ENCODE results near the gene ZNF79.

The ZNF79 gene

DNA sequence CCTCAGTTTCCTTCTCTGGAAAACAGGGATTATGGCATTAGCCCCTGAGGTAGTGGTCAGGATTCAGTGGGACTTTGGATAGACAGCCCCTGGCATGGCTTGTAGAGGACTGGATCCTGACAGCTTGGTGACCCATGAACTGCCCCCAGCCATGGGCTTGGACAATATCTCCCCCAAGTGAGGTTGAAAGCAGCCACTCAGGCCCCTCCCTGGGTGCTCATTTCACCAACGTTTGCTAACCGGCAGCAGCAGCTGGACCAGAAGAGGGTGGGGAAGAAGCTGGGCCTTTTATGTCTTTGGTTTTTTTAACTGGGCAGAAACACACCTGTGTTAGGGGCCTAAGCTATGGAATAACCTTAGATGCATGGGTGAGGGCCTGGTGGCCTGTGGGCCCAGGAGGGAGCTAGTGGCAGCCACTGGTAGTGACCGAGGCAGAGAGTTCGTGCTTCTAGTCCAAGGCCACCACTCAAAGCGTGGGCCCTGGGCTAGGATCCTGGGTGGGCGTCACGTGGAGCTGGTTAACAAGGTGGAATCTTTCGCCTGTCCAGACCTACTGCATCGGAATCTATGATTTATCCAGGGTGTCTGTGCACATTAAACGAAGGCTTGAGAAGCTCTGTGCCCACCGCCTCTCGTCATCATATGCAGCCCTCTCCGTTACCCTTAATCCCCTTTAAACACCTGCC lies 25.3 kb upstream of the ZNF79 start:
- no peak for DNase-seq

DNA sequence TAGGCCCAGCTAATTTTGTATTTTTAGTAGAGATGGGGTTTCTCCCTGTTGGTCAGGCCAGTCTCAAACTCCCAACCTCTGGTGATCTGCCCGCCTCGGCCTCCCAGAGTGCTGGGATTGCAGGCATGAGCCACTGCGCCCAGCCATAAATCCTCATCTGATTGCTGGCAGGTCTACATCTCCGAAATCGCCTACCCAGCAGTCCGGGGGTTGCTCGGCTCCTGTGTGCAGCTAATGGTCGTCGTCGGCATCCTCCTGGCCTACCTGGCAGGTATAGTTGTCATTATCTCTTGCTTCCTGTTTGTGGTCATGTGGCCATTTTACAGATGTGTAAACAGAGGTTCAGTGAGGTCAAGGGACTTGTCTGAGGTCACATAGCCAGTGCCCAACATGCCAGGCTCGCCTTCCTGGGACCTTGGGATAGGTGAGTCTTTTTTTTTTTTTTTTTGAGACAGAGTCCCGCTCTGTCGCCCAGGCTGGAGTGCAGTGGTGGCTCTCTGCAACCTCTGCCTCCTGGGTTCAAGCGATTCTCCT lies 24.4 kb upstream of the ZNF79 start:
- no peak for DNase-seq

DNA sequence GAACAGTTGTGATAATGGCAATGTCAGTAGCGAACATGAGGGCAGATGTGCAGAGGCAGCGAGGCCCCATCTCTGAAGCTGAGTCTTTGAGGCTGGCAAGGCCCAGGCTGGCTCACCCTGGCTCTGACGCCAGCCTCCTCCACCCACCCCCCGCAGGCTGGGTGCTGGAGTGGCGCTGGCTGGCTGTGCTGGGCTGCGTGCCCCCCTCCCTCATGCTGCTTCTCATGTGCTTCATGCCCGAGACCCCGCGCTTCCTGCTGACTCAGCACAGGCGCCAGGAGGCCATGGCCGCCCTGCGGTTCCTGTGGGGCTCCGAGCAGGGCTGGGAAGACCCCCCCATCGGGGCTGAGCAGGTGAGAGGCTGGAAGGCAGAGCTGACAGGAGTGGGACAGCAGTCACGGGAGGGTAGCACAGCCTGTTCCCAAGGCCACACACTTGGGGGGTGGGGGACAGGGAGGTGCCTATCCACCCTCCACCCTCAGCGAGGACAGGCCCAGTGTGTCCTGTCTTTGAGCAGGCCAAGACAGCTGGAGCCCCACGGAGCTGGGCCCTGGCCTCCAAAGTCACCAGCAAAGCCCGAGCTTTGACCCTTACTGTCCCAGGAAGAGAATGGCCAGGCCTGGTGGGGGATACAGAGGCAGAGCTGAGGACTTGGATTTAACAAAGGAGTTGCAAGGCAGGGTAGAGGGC lies 21.6 kb upstream of the ZNF79 start:
- no peak for DNase-seq

DNA sequence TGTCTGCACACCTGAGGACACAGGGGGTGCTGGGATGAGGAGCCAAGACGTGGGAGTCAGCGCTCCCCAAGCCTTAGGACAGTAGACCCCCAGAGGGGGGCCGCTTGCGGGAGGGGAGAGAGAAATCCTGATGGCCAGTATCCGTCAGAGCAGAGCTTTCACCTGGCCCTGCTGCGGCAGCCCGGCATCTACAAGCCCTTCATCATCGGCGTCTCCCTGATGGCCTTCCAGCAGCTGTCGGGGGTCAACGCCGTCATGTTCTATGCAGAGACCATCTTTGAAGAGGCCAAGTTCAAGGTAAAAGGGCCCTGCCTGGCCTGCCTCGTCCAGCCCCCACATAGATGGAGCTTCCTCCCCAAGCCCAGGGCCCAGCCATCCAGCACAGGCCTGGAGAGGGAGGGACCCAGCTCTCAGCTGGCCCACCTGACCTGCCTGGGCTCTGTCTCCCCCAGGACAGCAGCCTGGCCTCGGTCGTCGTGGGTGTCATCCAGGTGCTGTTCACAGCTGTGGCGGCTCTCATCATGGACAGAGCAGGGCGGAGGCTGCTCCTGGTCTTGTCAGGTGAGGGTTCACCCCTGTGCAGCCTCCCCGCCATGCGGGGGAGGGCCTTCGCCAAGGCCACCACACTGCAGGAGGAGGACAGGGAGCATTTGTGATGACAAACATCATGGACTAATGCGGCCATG lies 20.5 kb upstream of the ZNF79 start:
- no peak for DNase-seq

DNA sequence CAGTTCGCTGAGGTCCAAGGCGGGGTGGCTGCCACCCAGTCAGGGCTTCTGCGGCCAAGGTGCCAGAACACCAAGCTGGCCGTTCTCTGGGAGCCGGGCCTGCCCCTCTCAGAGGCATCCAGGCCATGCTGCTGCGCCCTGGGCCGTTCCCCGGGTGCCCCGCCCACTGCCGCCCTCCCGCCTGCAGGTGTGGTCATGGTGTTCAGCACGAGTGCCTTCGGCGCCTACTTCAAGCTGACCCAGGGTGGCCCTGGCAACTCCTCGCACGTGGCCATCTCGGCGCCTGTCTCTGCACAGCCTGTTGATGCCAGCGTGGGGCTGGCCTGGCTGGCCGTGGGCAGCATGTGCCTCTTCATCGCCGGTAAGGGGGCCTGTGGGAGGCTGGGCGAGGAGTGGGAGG lies 19.6 kb upstream of the ZNF79 start:
- DNase-seq: no peak

DNA sequence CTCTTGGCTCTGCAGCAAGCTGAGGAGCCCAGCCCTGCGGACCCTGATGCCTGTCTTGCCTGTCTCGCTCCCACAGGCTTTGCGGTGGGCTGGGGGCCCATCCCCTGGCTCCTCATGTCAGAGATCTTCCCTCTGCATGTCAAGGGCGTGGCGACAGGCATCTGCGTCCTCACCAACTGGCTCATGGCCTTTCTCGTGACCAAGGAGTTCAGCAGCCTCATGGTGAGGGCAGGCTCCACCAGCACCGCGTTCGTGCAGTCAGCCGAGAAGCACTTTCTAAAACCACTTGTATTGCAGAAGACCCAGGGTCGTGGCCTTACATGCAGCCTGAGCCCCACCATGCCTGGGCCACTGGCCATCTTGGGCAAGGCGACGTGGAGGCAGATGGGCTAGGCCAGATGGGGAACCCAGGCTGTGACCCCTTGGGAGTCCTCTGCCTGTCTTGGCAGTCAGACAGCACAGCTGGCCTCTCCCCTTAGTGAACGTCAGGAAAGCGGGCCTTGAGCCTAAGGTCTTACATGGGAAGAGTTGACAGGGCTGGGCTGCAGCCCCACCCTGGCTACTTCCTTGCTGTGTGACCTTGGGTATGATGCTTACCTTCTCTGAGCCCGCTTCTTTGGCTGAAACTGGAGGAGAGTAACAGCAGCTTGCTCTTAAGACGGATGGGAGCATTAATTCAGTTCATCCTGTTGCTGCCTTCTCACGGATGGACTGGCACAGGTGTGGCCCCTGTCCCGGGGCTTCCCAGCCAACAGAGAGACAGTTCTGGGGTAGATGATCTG lies 18.6 kb upstream of the ZNF79 start:
- DNase-seq: no peak

DNA sequence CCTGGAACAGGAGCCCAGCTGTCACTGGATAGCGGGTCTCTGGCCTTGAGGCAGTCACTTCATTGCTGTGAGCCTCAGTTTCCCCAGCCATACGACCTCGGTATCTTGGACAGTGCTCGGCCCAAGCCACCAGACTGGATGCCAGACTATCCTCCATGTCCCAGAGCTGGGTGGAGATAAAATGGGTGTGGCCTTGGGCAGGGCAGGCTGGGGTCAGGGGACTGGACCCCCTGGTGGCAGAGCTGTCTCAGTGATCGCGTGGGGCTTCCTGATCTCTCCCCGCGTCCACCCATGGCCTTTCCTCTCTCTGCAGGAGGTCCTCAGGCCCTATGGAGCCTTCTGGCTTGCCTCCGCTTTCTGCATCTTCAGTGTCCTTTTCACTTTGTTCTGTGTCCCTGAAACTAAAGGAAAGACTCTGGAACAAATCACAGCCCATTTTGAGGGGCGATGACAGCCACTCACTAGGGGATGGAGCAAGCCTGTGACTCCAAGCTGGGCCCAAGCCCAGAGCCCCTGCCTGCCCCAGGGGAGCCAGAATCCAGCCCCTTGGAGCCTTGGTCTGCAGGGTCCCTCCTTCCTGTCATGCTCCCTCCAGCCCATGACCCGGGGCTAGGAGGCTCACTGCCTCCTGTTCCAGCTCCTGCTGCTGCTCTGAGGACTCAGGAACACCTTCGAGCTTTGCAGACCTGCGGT lies 17.2 kb upstream of the ZNF79 start:
- DNase-seq: no peak

DNA sequence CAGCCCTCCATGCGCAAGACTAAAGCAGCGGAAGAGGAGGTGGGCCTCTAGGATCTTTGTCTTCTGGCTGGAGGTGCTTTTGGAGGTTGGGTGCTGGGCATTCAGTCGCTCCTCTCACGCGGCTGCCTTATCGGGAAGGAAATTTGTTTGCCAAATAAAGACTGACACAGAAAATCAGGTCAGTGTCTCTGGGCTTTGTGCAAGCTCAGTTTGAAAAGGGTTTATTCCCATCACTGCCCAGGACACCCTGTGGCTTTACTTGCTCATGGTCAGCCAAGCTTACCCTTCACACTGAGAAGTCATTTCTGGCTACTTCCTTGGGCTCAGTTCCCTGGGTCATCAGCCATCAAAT lies 16.7 kb upstream of the ZNF79 start:
- no peak for DNase-seq

DNA sequence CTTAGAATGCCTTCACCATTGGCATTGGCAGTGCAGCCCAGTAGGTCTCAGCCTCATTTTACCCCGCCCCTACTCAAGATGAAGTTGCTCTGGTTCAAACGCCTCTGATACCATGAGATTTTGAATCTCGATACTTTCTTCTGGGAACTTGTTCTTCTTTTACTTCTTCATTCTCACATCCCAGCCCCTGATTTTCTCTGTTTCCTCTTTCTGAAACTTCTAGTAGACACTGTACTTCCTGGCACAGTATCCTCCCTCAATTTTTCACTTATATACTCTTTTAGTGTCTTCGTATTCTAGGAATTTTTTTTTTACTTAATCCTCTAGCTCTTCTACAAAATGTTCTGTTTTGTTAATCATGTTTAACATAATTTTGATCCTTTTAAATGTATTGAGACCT lies 13.1 kb upstream of the ZNF79 start:
- no peak for DNase-seq

DNA sequence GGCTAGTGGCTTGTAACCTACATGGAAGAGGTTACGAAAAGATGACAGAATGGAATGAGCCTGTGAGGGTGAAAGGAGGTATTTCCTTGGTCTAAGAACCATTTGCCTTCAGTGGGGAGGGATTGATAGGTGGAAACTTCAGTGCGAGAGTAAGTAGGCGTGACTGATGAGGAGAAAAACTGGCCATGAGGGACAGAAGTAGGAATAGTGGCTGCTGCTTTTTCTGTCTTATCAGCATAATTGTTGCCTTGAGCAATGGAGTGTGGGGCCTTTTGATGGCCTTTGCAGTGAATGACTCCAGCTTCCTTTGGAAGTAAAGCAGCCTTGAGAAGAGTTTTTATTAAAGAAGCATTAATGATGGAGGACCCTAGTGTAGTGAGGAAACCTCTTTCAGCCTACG lies 9.0 kb upstream of the ZNF79 start:
- DNase-seq: no peak

DNA sequence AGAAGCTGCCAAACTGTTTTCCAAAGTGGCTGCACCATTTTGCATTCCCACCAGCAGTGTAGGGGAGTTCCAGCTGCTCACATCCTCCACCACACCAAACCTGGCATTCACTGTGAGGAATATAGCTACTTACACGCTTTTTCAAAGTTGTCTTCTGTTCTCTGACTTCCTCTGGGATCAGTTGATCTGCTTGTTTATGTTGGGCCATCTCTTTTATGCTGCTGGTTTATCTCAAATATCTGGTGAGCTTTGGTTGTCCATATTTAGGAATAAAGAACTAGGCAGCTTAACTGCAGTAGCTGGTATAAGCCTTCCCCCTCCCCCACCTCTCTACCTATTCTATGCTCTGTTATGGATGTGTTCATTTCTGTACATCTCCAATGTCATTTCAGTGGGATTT lies 8.5 kb upstream of the ZNF79 start:
- no peak for DNase-seq

DNA sequence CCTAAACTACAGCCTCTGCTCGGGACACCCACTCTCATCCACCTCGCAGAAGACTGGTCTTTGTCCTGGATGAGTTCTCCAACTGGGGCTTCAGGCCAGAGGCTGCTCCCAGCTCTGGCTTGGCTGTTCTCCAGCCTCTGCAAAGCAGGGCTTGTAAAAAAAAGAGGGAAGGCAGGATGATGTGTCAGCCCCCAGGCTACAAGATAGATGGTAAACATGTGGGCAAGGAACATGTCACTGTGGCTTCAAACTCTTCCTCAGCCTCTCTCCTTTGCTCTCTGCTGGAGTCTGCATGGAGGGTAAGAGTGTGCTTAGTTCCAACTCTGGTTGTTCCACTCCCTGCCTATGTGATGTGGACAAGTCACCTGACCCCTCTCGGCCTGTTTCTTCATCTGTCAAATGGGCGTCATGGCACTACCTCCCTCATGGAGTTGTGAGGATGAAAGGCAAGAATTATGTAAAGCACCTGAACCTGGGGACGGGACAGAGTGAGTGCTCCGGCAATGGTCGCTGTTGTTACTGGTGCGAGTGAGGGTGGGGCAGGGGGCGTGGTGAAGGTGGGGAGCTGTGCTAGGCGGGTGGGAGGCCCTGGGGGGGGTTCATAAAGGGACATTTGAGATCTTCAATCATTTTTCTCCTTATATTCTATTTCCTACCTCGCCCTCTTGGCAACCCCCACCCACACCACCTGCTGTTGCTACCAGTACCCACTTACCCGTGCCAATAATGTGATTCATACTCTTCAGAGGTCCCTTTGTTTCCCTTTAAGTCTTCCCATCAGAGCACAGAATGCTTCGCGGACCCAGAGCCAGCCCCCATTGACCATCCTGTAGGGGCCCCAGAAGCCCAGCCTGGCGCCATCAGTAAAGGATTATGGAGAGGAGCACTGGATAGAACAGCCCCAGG lies 6.8 kb upstream of the ZNF79 start:
- DNase-seq: no peak

DNA sequence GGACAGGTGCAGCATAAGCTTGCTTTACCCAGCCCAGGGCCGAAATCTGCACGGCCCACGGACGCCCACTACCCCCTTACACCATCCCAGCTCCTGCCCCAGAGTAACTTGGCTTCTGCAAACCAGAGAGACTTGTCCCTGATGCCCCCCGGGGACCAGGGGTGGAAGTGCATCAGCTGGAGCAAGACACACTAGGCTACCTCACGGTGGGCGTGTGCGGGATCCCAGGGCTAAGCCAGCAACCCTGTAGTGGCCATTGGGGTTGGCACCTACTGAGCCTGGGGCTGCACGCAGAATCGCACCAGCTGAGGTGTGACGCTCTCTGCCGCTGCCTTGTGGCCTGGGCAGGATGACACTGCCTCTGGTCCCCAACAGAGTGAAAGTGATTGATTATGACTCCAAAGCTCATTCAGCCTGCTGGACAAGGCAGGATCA lies 6.1 kb upstream of the ZNF79 start:
- DNase-seq: no peak

DNA sequence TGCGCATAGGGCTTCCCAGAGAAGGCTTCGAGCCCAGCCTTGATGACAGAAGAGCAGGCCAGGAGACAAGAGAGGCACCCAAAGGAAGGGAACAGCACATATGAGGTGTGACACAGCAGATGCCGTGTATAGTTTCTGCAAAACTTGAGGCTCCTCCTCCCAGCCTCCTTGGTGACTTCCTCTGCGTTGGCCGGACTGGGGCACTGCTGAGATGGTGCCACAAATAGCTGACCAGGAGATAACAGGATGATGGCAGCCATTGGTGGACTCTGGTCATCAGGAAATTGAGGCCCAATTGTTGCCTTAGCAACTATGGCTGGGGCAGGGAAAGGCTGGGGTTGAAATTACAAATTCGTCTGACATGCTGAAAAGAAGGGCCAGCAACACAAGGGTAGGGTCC lies 4.8 kb upstream of the ZNF79 start:
- no peak for DNase-seq

DNA sequence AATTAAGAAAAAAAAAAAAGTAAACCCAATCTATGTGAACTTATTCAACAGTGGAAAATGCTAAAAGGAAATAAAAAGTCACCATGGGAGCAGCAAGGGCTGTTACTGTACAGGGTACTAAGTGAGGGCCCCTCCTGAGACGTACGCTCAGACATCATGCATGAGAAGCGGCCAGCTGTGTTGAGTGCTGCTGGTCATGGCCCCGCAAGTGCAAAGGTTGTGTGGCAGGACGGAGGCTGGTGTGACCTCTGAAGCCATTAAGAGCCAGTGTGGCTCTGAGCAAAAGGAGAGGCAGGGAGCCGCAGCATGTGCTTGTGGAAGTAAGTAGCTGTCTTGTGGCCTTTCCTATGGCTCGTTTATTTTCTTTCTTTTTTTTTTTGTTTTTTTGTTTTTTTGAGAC lies 3.1 kb upstream of the ZNF79 start:
- DNase-seq: no peak

DNA sequence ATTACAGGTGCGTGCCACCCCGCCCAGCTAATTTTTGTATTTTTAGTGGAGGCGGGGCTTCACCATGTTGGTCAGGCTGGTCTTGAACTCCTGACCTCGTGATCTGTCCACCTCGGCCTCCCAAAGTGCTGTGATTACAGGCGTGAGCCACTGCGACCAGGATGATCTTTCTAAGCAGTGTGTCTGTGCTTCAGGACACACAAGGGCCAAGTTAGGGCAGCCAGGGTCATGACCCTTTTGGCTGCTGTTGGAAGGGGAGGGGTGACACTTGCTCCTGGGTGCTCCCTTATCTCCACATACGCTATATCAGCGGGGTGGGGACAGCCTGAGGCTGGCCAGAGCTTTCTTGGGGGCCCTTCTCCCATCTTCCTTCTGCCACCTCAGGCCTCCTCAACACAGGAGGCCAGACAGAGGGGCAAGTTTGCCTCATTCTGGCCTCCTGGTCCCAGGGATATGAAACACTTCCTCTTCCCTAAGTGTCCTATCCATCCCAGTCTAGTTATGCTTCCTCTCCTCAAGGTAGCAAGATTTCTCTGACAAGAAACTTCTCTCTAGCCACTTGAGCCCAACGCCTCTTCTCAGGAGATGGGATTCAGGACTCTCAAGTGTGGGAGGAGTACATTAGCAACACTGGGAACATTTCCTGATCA lies 1.9 kb upstream of the ZNF79 start:
- no peak for DNase-seq

DNA sequence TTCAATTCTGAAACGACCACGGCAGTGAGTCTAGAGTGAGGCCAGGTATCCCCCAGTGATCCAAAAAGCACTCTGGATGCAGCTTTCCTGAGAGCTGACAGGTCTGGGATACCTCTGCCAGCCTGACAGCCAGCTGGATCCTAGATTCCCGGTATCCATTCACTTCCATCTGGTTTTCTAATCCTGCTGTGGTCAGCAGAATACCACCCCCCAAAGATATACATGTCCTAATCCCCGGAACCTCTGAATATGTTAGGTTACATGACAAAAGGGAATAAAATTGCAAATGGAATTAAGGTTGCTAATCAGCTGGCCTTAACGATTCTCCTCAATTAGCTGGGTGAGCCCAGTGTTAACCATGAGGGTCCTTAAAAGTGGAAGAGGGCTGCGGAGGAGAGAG lies 1.4 kb upstream of the ZNF79 start:
- DNase-seq: no peak

DNA sequence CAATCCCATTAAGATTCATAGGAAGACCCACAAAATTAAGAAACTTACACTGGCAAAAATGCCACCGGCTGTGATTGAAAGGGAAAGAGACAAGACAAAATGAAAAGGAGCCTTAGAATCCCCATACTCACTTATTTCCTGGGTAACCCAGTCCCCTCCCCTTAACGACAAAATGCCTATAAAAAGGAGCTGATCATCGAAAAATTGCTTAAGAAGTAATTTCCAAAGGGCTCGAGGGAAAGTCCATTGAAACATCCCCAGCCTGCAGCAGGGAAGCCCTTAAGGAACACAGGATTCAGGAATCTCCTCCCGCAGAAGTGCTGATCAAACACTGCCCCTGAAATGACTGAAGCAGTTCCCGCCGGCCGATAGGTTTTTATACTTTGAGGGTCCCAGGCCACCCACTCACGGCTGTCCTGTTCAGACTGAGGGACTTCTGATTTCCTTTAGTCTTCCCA lies 677 bp upstream of the ZNF79 start:
- no peak for DNase-seq

DNA sequence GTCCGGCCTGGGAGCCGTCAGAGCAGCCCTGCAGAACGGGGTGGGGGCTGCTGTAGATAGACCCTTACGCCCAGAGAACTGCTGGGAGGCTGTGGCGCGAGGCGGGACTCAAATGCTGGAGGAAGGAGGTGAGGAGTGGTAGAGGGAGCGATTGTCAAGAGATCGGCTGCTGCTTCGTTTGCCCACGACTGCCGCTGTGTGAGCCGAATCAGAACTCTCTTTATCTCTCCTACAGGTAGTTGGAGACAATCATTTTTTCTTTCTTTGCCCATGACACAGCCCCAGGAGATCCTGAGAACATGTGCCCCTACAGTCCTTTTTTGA lies 456 bp downstream of the ZNF79 start:
- no peak for DNase-seq

DNA sequence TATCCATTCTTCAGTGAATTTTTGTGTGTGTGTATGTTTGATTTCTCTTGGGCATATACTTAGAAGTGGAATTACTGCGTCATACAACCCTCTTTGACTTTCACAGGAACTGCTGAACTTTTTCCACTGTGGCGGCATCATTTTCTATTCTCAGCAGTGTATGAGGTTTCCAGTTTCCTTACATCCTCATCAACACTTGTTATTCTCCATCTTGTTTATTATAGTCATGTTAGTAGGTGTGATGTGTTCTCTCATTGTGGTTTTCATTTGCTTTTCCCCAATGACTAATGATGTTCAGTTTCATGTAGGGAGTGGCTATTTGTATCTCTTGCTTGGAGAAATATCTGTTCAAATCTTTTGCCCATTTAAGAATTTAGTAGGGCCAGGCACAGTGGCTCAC lies 2.6 kb downstream of the ZNF79 start:
- DNase-seq: no peak

DNA sequence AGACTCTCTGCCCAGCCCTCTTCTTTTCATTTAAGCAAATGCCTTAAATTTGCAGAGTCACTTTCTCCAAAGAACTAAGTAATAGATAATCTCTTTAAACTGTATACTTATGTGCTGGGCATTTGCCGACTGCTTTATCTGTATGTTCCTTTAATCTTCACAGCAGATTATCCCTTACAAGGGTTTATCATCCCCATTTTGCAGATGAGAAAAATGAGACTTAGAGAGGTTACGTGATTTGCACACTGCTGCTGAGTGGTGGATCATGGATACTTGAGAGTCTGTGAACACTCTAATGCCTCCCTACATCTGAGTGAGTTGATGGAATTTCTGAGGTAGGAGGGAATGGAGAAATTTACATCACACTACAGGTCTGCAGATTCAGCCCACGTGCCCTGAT lies 4.2 kb downstream of the ZNF79 start:
- no peak for DNase-seq
